GM19023 (cell line): ENCODE measurements around the gene CFAP45.

ENCODE experiments used
- ATAC-seq: cut with Tn5 transposase; IDR thresholded peaks from one replicate; pipeline ENCODE4 v1.9.1; 2021; ENCODE audit warnings: mild to moderate bottlenecking, moderate library complexity; ENCODE audit not compliant: unreplicated experiment

CFAP45 gene

DNA sequence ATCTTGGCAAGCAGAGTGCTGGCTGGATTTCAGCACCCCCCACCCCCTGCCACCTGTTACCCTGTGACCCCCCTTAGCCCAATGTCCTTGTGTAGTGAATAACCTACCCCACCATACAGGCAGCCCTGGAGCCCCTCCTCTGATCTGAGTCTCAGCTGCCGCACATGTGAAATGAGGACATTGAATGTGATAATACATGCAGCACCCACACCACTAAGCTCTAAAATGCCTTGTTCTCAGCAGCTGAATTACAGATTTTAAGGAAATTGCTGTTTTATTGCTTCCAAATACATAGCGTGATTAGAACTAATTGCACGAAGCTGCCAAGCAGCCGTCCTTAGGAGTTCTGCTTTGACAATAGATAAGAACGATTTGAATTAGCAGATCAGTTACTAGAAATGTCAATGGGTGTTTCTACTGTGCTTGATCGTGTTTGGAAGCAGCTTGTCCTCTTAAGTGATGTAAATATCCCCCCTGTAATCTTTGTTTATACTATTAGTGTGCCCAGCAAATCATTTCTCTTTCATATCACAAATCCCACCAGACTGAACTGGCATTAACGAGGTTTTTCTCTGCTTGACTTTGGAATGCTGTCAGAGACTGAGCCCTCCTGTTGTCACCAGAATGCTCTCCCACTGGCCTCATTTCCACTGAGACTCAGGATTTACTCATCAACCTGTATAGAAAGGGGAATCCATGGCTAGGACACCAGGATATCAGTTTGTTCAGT lies 68.4 kb downstream of the CFAP45 start:
- ATAC-seq, result no peak

DNA sequence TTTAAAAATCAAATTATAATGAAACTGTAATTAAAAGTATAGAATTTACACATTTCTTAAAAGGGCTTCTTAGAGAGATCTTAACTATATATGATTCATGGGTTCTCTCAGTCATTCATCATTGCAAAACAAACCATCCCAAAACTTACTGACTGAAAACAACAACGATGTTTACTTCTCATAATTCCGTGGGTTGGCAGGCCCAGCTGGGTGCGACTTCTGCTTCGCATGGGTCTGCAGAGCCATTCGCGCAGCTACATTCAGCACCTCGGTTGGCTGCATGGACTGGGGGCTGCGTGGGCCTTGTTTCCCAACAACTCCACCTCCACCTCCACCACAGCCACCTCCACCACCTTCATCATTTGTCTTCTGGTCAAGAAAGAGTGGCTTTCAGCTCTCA lies 69.2 kb downstream of the CFAP45 start:
- ATAC-seq, result no peak

DNA sequence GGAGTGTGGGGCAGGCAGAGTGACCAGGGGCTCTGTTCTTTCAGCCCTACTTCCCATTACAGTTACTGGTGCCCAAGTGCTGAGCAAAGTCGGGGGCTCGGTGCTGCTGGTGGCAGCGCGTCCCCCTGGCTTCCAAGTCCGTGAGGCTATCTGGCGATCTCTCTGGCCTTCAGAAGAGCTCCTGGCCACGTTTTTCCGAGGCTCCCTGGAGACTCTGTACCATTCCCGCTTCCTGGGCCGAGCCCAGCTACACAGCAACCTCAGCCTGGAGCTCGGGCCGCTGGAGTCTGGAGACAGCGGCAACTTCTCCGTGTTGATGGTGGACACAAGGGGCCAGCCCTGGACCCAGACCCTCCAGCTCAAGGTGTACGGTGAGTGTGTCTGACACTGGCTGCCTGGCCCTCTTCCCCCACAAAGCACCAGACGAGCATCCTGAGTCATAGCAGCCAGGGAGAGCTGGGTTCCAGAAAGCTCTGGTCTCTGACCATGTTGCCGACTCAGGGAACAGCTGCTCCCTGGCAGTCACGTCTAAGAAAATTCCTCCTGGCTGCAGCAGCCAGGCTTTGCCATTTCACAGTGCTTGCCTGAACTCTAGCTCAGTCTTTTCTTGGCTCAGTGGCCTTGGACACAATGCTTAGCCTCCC lies 70.0 kb downstream of the CFAP45 start:
- no peak for ATAC-seq

DNA sequence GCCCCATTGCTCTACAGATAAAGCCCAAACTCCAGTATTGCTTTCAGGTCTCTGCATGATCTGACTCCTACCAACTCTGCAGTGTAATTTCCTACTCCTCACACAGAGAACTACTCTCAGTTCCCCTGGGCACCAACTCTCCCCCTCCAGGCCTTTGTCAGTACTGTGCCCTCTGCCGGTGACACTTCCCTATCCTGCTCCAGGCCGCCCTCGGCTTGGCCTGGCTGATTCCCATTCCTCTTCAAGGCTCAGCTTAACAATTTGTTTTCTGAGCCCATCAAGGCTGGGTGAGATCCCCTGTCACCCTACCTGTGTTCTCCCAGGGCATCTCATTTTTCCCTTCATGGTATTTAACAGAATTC lies 70.7 kb downstream of the CFAP45 start:
- peak; percentile 51 for ATAC-seq

DNA sequence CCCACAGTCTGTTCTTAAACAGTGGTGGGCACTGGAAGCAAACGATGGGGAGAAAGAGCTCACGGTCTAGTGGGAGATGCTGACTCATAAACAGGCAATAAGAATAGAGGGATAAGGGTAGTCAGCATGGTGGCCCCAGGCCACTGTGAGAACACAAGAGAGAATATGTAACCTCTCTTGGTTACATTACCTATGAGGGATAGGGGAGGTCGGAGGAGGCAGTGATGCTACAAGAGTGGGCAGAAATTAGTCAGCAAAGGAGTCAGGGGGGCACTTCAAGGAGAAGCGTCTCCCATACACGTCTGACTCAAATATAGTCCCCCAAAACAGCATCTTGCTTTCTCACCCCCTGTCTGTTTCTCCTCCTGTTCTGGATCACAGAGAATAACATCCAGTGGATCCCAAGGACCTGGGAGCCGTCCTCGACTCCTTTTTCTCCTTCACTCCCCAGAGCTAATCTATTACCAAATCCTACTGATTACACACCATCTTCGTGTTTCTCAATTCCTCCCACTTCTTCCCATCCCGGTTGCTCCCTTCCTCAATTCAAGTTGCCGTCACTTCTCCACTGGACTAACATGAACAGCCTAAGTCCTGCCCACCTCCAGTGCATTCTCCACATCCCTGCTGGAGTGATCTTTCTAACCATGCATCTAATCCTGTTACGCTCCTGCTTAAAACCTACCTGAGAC lies 71.2 kb downstream of the CFAP45 start:
- ATAC-seq, result no peak

DNA sequence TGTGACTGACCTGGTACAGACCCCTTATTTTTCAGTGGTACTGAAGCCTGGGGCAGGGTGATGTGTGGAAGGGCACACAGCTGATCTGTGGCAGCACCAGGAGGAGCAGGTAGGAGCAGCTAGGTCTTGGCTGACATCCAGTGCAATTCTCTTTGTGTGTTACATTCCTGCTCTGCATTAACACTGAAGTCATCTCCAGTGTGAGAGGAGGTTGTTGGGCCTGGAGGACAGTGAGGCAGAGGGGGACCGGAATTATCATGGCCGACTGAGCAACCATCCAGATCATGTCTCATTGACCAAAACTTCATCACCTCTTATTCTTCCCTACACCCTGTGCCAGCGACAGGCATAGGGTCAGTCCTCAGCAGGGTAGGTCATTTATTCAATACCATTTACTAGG lies 71.8 kb downstream of the CFAP45 start:
- ATAC-seq, result no peak

DNA sequence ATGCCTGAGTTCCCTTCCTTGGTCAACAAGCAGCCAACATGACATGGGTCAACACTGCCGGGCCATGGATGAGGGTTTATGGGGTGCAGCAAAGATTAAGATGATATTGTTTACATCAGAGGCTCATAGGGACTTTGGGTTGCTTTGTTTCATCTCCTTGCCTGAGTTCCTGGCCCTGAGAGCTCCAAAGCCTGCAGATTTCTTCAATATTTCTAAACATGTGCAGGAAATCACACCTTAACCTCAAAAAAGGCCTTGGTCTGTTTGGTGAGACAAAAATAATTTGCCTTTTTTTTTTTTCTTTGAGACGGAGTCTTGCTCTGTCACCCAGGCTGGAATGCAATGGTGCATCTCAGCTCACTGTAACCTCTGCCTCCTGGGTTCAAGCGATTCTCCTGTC lies 72.4 kb downstream of the CFAP45 start:
- ATAC-seq, result no peak

DNA sequence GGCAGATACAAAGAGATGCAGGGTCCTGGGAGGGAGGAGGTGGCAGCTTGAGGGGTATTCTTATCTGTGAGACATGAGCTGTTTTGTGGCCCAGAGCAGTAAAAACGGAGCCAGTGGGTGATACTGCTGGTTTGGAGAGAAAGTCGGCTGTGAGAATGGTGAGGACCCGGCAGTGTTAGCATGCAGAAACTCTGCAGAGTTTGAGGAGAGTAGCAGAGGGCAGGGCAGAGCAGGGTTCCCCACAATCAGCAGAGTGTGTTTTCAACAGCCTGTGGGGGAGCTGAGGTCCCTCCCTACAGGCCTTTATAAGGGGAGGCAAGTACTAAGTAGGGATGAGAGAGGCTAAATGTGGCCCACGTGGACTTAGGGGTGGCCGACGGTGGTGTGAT lies 72.9 kb downstream of the CFAP45 start:
- no peak for ATAC-seq

DNA sequence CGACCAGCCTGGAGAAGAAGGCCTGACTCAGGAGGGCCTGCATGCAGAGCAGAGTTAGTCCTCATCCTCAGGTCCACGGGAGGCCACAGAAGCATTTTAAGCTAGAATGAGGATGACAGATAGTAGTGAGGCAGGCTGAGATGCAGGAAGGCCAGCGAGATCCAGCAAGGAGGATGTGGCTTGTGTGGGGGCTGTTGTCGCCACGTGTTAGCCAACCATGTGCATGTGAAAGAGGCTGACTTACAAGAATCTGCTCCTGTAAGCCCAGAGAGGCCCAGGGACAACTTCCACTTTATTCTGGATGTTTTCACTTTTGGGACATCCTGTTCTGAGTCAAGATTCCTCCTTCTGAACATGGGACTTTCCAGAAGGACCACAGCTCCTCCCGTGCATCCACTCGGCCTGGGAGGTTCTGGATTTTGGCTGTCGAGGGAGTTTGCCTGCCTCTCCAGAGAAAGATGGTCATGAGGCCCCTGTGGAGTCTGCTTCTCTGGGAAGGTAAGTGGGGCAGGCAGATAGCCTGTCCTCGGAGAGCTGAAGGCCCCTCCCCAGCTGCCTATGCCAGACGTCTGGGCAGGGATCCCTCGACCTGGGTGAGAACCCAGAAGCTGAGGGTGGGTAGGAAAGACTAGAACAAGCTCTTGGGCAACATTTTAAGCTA lies 73.4 kb downstream of the CFAP45 start, which contains the start of gene SLAMF8:
Gene SLAMF8, plus strand, starts transcription at position 433 of the 661 bp plus-strand sequence. Its CDS starts 26 bp downstream, at position 459.
- no peak for ATAC-seq

DNA sequence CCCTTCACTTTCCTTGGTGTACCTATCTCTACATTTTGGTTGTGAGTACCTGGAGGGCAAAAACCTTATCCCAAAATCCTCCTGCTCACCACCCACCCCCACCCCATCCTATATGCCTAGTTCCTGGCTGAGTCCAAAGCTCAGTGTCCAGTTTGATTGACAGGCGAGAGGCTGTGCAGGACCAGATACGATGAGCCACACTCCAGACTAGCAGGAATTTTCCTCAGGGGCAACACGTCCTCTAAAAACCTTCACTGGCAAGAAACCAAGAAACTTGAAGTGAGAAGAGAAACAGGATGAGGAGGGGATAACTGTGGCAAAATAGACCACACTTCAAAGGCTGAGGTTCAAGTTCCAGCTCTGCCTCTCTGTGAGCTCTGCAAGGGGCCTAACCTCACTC lies 74.4 kb downstream of the CFAP45 start:
- no peak for ATAC-seq

DNA sequence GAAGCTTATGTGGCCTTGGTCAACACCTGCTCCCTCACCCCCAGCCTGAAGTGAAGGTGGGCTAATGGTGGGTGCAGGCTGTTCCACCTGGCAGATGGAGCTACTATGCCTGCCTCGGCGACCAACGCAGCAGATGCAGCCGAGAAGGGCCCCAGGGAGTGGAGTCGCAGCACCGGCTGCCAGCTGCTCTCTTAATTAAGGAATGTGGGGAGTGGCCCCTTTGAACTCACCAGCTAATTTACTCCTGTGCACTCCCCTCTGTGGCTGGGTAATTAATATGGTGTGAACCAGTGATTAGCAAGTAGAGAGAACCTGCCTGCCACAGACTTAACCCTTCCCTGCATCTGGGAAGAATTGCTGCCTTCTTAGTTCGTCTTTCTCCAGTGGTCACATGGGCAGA lies 76.6 kb downstream of the CFAP45 start:
- ATAC-seq, result no peak
